Subcutaneous abdominal adipose tissue (tissue), 5 donors: ENCODE results near the gene ZNF362.

Experiments
- H3K27ac ChIP-seq: one replicate; pipeline ENCODE4 v1.7.0; 2013; ENCODE audit warnings: low read depth, mild to moderate bottlenecking, inconsistent platforms, low read length, moderate library complexity
- H3K27me3 ChIP-seq, 5 donors: one replicate each; pipeline ENCODE4 v1.7.0; 2013; ENCODE audit warnings: low read length in 5 of 5, inconsistent platforms in 1 of 5; ENCODE audit not compliant: control insufficient read depth in 5 of 5, insufficient read depth in 4 of 5
- H3K36me3 ChIP-seq, 5 donors: one replicate each; pipeline ENCODE4 v1.7.0; 2013; ENCODE audit warnings: low read length in 5 of 5; ENCODE audit not compliant: control insufficient read depth in 5 of 5, insufficient read depth in 5 of 5
- H3K4me1 ChIP-seq, 5 donors: one replicate each; pipeline ENCODE4 v1.7.0; 2013; ENCODE audit warnings: low read length in 5 of 5, mild to moderate bottlenecking in 3 of 5, moderate library complexity in 1 of 5; ENCODE audit not compliant: control insufficient read depth in 5 of 5, insufficient read depth in 5 of 5
- H3K4me3 ChIP-seq, 5 donors: one replicate each; pipeline ENCODE4 v1.7.0; 2013; ENCODE audit warnings: low read length in 5 of 5, low read depth in 1 of 5
- H3K9ac ChIP-seq, 5 donors: one replicate each; pipeline ENCODE4 v1.7.0; 2013; ENCODE audit warnings: low read length in 5 of 5, mild to moderate bottlenecking in 4 of 5, moderate library complexity in 3 of 5
- H3K9me3 ChIP-seq, 5 donors: one replicate each; pipeline ENCODE4 v1.7.0; 2013; ENCODE audit warnings: low read length in 5 of 5; ENCODE audit not compliant: control insufficient read depth in 5 of 5
- donor health status: healthy.
- donor health status: healthy.
- donor health status: healthy.
- donor health status: healthy.
- donor health status: healthy.

ZNF362 gene

GRCh38 chr1:33272509-33272908, 16.2 kb downstream of the ZNF362 start:
- no peak overlapping the region for H3K4me3 ChIP-seq
- H3K9me3 ChIP-seq = no peaks in the 10 kb centered on the region
- peak overlapping the region in 2 of 5 donors; percentile 55 to 57 for H3K9ac ChIP-seq
- no peak overlapping the region for H3K27ac ChIP-seq
- H3K27me3 ChIP-seq = no peaks in the 10 kb centered on the region
- H3K36me3 ChIP-seq = peaks cover 3 to 45% (median 25%) of the 10 kb centered on the region in 5 donors
- H3K4me1 ChIP-seq = peaks cover 0 to 32% (median 19%) of the 10 kb centered on the region in 5 donors

- Histone ChIP-seq H3K9ac (peak overlapping the region in 1 of 5 donors; percentile 55), H3K27ac (no peak overlapping the region), H3K4me1 (peaks cover 0 to 32% (median 19%) of the 10 kb centered on the region in 5 donors), H3K36me3 (peaks cover under 1 to 49% (median 27%) of the 10 kb centered on the region in 5 donors), H3K4me3 (no peak overlapping the region), H3K27me3 (no peaks in the 10 kb centered on the region), H3K9me3 (no peaks in the 10 kb centered on the region)
These were observed 16.6 kb downstream of the ZNF362 start for GRCh38 chr1:33272930-33273329.

GRCh38 chr1:33273406-33273805, 17.1 kb downstream of the ZNF362 start:
- Histone ChIP-seq H3K4me3 (no peak overlapping the region), H3K4me1 (peaks cover 0 to 30% (median 16%) of the 10 kb centered on the region in 5 donors), H3K36me3 (peaks cover 4 to 51% (median 27%) of the 10 kb centered on the region in 5 donors), H3K9me3 (no peaks in the 10 kb centered on the region), H3K9ac (no peak overlapping the region), H3K27me3 (no peaks in the 10 kb centered on the region), H3K27ac (no peak overlapping the region)

- Histone ChIP-seq H3K9me3 (no peaks in the 10 kb centered on the region), H3K27ac (no peak overlapping the region), H3K36me3 (peaks cover 7 to 54% (median 31%) of the 10 kb centered on the region in 5 donors), H3K4me1 (peaks cover 0 to 25% (median 13%) of the 10 kb centered on the region in 5 donors), H3K4me3 (no peak overlapping the region), H3K27me3 (no peaks in the 10 kb centered on the region), H3K9ac (no peak overlapping the region)
These were observed 17.7 kb downstream of the ZNF362 start for GRCh38 chr1:33273961-33274371.

GRCh38 chr1:33274446-33274845, 18.2 kb downstream of the ZNF362 start:
- H3K36me3 ChIP-seq = peaks cover 7 to 54% (median 34%) of the 10 kb centered on the region in 5 donors
- H3K4me1 ChIP-seq = peaks cover 0 to 24% (median 13%) of the 10 kb centered on the region in 5 donors
- no peak overlapping the region for H3K4me3 ChIP-seq
- no peaks in the 10 kb centered on the region for H3K9me3 ChIP-seq
- no peak overlapping the region for H3K27ac ChIP-seq
- H3K27me3 ChIP-seq = no peaks in the 10 kb centered on the region
- H3K9ac ChIP-seq = peak overlapping the region in 1 of 5 donors; percentile 38

- Histone ChIP-seq H3K27me3 (no peaks in the 10 kb centered on the region), H3K4me1 (peaks cover 0 to 24% (median 13%) of the 10 kb centered on the region in 5 donors), H3K36me3 (peaks cover 7 to 56% (median 34%) of the 10 kb centered on the region in 5 donors), H3K9me3 (no peaks in the 10 kb centered on the region), H3K9ac (no peak overlapping the region), H3K4me3 (no peak overlapping the region), H3K27ac (no peak overlapping the region)
These were observed 18.9 kb downstream of the ZNF362 start for GRCh38 chr1:33275195-33275594.

- H3K27me3 ChIP-seq = no peaks in the 10 kb centered on the region
- no peaks in the 10 kb centered on the region for H3K9me3 ChIP-seq
- no peak overlapping the region for H3K27ac ChIP-seq
- no peak overlapping the region for H3K4me3 ChIP-seq
- H3K36me3 ChIP-seq = peaks cover 7 to 57% (median 34%) of the 10 kb centered on the region in 5 donors
- peaks cover 0 to 22% (median 13%) of the 10 kb centered on the region in 5 donors for H3K4me1 ChIP-seq
- no peak overlapping the region for H3K9ac ChIP-seq
These were observed 19.6 kb downstream of the ZNF362 start for GRCh38 chr1:33275706-33276572.

- no peaks in the 10 kb centered on the region for H3K27me3 ChIP-seq
- H3K4me3 ChIP-seq = no peak overlapping the region
- H3K36me3 ChIP-seq = peaks cover 7 to 61% (median 42%) of the 10 kb centered on the region in 5 donors
- no peaks in the 10 kb centered on the region for H3K9me3 ChIP-seq
- H3K27ac ChIP-seq = no peak overlapping the region
- peaks cover 0 to 20% (median 8%) of the 10 kb centered on the region in 5 donors for H3K4me1 ChIP-seq
- H3K9ac ChIP-seq = no peak overlapping the region
These were observed 20.4 kb downstream of the ZNF362 start for GRCh38 chr1:33276573-33277298.

- H3K4me3 ChIP-seq = no peak overlapping the region
- H3K4me1 ChIP-seq = peaks cover 0 to 11% (median under 1%) of the 10 kb centered on the region in 5 donors
- H3K9me3 ChIP-seq = no peaks in the 10 kb centered on the region
- no peaks in the 10 kb centered on the region for H3K27me3 ChIP-seq
- H3K9ac ChIP-seq = no peak overlapping the region
- no peak overlapping the region for H3K27ac ChIP-seq
- H3K36me3 ChIP-seq = peaks cover 7 to 68% (median 48%) of the 10 kb centered on the region in 5 donors
These were observed 21.3 kb downstream of the ZNF362 start for GRCh38 chr1:33277488-33278084.
